C4-2B (cell line): ENCODE measurements around the gene EPHB3.

Experiments
- CTCF ChIP-seq: fragments of 450-650 bp; conservative IDR thresholded peaks from 2 replicates; pipeline ENCODE4 v1.5.1; 2017; ENCODE audit warnings: mild to moderate bottlenecking
- ZFX ChIP-seq: fragments of 450-650 bp; IDR thresholded peaks from 2 replicates; pipeline ENCODE4 v1.6.1; 2017

DNA sequence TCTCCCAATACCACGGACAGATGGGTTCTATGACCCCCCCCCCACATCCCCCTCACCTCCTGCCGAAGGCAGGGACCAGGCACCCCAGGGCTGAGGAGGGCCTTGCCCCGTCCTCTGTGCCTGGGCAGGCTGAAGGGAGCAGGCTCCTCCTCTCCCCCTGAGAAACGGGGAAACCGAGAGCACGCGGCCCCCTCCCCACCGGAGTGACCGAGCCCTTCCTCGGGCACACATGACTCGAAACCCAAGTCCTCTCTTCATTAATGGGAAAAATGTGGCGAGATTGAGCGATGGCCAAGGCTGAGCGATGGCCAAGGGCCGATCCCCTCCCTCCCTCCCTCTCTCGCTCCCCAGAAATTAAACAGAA is 7.0 kb downstream of the EPHB3 start:
- TF ChIP-seq CTCF (no peak), ZFX (no peak)
